Femur (tissue), 1 donor: ENCODE measurements around the gene MS4A10.

ENCODE experiments used
- DNase-seq: peaks from one replicate; pipeline ENCODE4 v3.0.0-alpha.2; 2017

MS4A10 gene

DNA sequence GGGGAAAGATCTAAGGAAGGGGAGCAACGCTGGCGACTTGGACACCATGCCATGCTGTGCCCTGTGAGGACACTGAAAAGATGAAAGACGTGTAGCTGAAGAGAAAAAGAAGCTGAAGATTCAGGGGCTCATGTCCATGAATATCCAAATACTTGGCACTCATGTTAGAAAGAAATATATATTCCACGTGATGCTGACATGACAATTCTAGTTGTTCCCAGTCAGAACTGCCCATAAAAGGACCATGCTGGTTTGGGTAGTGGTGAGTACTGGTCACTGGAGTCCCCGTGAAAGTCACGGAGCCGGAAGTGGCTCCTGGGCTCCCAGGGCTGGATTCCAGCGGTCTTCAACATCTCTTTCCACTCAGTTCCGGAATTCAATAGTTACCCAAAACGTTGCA lies 18.6 kb upstream of the MS4A10 start:
- peak; percentile 4 for DNase-seq

DNA sequence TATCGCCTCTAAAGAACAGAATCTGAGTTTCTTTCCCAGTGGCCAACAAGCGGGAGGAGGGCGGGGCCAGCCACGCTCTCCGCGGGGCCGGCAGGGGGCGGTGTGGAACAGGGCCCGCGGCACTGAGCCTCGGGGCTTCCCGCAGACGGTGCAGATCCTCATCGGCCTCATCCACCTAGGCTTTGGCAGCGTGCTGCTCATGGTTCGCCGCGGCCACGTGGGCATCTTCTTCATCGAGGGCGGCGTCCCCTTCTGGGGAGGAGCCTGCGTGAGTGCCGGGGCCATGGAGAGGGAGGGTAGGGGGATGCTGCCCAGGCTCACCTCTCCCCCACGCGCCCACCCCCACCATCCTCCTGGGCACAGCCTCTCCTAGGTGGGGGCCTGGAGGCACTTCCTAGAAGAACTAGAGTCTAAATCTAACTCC lies 17.7 kb upstream of the MS4A10 start:
- no peak for DNase-seq

DNA sequence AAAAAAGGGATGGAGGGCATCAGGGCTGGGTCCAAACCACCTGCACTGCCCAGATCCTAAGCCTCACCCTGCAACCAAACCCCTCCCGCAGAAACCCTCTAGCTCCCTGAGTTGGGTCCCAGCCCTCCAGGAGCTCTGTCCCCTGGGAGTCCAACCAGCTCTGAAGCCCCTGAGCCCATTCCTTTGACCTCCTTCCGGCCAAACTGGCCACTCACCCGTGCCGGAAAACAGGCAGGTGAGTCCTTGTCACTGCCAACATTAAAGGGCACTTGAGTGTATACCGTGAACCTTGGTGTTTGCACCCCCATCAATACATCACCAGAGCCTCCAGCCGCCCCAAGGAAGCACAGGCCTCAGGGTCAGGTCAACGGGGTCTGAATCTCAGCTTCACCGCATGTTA lies 16.9 kb upstream of the MS4A10 start:
- DNase-seq = no peak

DNA sequence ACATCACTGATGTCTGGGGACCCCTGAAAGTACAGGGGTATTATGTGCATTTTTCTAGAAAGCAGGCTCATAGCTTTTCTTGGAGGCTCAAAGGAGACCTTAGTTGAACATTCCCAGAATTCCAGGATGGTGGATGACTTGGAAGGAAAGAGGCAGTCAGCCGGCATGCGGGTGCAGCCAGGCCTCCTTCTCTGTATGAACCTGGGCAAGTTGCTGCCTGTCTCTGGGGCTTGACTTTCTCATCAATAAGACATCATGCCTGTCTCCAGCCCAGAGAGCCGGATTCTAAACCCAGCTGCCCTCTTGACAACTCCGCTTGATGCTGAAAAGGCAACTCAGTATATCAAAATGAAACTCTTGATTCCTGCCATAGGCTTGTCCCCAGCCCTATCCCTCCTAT lies 15.9 kb upstream of the MS4A10 start:
- no peak for DNase-seq

DNA sequence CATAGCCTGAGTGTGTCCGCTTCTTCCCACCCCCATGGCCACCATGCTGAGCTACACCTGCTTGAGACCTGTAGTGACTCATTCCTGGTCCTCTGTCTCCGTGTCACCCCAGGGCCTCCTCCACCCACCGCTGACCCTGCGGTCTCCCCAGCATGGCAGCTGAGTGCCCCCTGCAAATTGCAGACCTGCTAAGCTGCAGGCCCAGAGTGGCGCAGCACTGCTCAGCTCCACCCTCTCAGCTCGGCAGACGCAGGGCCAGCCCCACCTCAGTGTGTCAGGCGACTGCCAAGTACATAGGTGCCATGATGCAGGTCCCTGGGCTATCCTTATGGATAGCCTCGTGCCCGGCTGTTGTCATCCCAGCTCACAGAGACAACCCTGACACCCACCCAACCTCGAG lies 15.3 kb upstream of the MS4A10 start:
- DNase-seq = no peak

DNA sequence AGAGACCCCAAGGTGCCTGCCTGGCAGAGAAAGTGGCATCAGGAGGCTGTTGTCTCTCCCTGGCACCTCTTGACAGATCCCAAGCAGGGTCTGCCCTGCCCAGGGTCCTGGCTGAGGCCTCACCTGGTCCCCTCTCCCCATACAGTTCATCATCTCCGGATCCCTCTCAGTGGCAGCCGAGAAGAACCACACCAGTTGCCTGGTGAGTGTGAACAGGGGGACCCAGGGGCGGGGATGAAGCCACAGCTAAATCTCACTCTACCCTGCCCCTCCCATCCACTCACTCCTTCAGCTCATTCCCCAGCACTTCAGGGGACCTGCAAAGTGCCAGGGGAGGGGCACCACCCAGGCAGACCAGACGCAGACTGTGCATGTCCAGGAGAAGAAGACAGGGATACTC lies 14.0 kb upstream of the MS4A10 start:
- no peak for DNase-seq

DNA sequence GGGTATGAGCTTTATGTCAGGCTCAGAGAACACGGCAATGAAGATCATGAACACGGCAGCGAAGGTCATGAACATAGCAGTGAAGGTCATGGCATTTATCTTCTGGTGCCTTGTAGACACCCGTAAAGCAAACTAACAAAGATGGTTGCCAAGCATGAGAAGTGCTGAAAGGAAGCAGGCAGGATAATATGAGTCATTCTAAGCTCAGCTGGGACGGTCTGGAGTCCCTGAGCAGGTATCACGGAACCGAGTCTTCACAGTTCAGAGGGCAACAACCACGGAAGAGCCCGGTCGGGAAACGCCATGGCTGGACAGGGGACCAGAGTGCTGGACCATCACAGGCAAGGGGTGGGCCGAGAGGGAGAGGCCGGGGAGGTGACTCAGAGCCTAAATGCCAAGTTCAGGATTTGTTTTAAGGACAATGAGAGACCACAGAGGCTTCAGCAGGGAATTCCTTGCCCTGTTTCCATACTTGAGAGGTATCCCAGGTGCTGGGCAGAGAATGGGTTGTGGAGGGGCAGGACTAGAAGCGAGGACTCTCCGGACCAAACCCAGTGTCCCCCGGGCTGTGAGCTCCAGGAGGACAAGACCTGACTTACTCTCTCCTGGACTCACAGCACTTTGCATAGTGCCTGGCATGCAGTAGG lies 13.1 kb upstream of the MS4A10 start:
- no peak for DNase-seq

DNA sequence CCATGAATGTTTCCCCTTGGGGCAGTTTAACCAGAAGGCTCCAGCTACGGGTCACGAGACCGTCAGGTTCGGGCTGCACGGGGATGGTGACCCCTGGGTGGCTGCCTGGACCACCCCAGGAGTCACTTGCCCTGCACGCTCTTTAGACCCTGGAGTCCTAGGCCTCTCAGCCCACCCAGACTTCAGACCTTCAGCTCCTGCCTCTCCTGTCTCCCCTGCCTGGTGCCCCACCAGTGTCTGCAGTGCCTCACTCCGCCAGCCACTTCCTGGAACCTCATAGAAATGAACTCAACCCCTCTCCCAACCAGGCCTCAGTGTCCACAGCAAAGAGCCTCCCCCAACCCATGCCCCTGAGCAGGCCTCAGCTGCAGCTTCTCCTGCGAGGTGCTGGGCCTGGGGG lies 12.5 kb upstream of the MS4A10 start:
- no peak for DNase-seq

DNA sequence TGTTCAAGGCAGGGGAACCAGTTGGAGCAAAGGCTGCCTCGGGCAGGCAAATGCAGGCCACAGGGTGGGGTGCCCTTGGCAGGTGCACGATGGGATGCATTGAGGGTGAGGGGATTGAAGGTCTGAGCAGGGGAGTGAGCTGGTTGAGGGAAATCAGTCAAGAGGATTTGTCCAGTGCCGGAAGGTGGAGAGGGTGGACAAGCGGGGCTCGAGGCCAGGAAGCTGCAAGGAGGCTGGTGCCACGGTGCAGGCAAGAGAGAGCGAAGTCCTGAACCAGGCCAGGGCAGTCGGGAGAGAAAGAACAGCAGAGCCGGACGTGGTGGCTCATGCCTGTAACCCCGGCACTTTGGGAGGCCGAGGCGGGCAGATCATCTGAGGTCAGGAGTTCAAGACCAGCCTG lies 10.4 kb upstream of the MS4A10 start:
- DNase-seq = no peak

DNA sequence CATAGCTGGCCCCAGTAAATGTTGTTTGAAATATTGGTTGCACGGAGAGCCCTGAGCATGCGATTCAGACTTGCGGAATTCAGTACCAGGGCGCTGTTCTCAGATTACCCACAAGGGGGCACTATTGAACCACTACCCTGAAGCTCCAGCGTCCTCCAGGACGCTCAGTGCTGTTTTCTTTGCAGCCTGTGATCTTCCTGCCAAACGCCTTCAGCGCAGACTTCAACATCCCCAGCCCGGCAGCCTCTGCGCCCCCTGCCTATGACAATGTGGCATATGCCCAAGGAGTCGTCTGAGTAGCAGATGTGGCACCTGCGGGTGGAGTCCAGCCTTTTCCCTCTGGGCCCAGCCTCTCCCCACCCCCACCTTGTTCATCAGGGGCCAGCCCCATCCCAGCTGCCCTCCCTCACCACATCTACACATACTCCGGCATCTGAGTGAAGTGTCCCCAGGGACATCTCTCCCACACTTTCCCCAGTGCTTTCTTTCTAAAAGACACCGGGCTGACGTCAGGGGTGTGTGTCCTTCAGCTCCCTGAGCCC lies 9.6 kb upstream of the MS4A10 start:
- peak; percentile 92 for DNase-seq

DNA sequence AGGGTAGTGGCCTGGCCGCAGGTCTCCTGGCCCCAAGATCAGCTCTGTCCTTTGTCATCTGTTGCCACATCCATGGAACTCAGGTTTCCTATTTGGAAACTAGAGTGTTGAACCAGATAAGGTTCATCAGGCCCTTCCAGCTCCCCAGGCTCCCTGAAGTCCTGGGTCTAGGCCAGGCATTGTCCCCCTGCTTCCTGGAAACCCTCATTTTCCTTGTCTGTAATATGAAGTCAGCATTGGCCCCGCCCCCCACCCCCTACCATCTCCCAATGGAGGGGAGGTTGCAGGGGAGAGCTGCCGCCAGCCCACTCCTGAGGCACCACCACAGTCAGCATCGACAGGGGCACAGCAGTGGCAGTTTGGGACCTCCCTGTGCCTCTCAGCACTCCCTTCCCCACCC lies 9.0 kb upstream of the MS4A10 start:
- DNase-seq = no peak

DNA sequence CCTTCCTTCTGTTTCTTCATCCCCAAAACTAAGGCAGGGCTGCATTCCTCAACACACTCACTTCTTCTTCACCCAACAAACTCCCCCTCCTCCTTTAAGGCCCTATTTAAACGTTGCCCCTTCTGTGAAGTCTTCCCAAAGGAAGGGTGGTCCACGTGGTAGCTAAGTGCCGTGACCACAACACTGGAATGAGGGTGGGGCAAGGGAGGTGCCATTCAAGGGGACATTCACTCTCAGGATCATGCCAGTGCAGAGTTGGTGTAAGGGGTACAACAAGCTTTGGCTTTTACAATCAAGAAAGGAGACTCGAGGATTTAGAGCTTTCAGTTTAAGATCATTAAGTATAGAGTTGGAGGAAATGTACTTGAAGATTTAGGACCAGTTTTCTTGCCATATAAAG lies 8.0 kb upstream of the MS4A10 start:
- no peak for DNase-seq

DNA sequence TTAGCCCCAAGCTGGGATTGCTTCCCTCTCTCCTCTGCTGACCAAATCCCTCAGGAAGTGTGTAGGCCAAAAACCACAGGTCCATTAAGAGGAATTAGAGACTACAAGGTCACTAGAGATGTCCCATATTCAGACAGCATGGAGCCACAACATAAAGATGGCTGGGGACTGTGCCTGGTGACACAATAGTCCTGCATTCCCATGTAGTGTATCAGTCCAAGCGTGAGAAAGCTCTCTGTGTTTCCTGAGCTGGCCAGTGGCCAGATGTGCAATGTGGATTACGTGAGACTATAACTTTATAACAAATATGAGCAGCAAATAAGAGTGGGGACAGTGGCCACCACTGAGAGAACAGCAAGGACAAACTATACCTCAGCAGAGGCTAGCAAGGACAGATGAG lies 7.6 kb upstream of the MS4A10 start:
- peak; percentile 49 for DNase-seq

DNA sequence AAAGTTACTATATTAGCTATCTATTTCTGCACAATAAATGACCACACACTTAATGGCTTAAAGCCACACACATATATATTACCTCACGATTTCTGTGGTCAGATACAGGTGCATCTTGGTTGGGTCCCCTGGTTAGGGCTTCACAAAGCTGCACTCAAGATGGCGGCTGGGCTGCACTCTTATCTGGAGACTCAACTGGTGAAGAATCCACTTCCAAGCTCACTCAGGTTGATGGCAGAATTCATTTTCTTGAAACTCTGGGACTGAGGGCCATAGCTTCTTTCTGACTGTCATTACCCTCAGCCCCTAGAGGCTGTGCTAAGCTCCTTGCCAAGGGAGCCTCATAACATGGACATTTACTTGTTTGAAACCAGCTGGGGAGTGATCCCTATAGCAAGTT lies 5.1 kb upstream of the MS4A10 start:
- no peak for DNase-seq

DNA sequence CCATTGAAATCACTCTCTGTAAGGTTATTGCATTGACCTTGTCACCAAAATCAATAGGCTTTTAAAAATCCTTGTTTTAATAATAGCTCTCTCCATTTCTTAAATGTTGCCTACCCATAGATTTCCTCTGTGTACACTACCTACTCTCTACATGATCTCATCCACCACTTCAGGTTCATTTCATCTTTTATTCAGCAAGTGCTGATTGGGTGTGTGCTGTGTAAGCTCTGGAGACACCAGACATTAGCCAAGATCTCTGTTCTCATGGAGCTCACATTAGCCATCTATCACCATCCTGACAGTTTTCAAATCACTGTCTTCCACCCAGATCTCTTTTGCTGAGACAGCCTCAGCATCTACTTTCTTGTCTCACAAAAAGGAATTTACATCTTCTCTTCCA lies 4.4 kb upstream of the MS4A10 start:
- no peak for DNase-seq

DNA sequence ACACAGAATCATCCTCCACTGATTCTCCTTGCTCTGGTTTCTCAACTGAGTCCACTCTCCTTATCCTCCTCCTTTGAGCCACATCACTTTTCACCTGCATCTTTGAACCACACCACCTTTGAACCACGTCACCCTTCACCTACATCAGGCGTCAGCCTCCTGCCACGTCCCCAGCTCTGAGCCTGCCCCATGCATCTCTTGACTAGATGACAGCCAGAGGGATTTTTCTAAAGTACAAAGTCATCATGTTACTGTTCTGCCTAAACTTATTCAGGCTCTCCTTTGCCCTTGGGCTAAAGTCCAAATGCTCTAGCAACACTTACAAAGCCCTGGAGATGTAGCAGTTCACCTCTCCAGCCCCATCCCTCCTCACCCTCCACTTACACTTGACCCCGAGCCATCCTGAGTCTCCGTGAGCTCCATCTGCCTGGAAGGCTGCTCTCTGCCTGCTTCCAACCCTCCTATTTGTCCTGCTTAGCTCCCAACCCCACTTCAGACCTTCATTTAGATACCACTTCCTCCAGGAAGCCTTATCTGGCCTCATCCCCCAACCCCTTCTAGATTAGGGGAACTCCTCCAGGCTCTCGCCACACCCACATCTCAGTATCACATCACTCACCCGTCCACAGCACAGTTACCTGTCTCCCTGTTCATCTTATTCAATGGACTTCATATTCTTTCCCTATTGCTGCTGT lies 3.7 kb upstream of the MS4A10 start:
- DNase-seq = no peak

DNA sequence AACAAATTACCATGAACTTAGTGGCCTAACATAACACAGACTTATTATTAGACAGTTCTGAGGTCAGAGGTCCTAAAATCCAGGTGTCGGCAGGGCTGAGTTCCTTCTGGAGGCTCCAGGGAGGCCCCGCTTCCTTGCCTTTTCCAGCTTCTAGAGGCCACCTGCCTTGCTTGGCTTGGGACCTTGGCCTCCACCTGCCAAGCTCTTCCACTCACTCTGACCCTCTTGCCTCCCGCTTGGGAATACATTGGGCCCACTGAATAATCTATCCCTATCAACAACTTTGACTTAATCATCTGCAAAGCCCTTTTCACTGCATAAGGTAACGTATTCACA lies 3.2 kb upstream of the MS4A10 start:
- DNase-seq = no peak

DNA sequence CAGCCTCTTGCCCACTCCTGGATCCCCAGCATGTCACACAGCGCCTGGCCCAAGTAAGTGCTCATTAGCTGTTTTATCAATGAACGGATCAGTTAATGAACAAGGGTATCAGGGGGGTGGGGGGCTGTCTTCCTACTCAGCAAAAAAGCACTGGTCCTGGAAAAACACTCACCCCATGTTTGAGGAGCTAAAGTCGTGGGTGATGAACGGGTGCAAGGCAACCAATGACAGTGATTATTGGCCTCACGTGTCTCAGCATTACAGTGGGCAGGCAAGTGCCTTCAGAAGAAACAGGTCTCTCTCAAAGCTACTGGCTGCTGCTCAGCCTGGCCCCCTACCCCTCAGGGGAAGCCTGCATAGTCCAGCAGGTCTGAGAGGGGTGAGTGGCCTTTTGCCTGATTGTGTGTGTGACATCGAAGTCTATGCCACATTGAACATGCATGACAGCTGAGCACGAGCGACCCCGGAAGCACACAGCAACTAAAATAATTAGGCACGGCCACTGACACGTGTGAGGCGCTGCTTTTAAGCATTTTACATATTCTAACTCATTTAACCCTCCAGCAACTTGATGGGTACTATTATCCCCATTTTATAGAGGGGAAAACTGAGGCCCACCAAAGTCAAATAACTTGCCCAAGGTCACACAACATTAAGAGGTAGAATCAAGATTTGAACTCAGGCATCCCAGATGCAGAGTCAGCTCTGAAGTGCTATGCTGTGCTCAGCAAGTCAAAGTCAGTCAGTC lies 2.6 kb upstream of the MS4A10 start:
- no peak for DNase-seq

DNA sequence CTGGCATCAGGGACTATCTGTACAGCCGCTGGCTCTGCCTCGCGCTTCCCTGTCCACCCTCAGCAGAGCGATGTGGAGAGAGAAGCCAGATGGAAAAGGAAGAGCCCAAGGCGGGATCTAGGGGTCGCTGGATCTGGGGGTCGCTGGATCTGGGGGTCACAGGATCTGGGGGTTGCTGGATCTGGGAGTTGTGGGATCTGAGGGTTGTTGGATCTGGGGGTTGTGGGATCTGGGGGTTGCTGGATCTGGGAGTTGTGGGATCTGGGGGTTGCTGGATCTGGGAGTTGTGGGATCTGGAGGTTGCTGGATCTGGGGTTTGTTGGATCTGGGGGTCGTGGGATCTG lies 2.0 kb upstream of the MS4A10 start:
- no peak for DNase-seq

DNA sequence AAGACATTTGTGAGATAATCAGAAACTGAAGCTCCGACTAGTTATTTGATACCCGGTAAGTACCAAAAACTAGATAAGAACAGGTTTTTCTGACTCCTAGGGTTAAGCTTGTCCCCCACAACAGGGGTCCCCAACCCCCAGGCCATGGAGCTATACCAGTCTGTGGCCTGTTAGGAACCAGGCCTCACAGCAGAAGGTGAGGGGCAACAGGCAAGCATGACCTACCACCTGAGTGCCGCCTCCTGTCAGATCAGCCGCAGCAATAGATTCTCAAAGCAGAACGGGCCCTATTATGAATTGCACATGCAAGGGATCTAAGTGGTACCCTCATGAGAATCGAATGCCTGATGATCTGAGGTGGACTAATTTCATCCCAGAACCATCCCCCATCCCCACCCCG lies 1.2 kb upstream of the MS4A10 start:
- no peak for DNase-seq

DNA sequence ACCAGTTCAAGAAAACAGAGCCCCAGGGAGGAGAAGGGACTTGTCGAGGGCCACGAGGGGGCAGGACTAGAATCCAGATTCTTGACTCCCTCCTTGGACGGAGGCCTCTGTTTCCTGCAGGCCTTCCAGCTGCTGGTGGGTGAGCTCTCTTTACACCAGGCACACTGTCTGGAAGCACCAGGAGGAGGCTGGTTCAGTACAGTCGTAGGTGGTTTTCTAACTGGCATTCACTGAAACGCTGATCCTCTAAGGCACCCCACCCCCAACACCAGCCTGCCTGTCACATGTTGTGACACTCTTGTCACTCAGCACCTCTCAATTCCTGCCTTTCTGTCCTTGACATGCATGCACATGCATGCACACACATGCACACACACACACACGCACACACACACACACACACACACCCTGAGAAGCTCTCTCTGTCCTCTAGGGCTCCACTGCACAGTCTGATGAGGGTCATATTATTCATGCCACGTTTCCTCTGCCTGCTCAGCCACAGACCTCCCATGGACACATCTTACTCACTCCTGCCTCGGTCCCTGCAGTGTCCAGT lies 751 bp downstream of the MS4A10 start:
- DNase-seq = no peak

DNA sequence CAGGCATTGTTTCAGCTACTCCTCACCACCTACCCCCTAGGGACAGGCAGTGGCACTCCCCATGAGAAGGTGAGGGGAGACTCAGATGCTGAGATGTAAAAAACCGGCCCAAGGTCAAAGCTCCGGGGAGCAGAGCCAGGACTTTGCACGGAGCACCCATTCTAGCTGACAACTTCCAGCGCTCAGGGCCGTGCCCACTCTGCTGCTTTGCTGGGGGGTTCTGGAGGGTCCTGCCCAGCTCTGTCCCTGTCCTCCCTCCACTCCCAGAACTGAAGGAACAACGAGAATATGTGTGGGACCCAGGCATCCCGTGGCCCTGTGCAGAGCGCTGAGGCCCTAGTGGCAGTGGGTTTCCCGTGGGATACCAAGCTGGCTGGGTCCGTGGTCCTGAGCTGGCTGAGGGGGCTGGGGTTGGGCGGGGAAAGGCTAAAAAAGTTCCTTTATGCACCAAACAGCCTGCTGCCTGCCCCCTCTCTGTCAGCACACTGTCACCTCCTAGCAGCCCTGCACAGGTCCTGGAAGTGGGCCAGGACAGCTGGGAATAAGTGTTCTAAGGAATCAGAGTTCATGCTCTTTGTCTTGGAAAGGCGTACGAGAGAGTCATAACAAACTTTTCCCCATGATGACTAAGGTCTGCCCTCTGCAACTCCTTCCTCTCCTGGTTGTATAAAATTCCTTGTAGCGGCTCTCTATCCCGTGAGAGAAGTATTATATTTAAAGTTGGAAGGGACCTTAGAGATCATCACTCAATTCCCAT lies 1.9 kb downstream of the MS4A10 start:
- peak; percentile 82 for DNase-seq
